DND-41 (cell line): ENCODE data around the gene NUFIP2.

Experiments
- ATAC-seq: fragments of 200-7000 bp; cut with Tn5 transposase; 3 replicates; pipeline ENCODE4 v1.9.1; 2021; ENCODE audit warnings: low read depth; ENCODE audit not compliant: insufficient read depth
- DNase-seq: peaks from one replicate; pipeline ENCODE4 v3.0.0-alpha.2; 2020
- H2AFZ ChIP-seq: 2 replicates; pipeline ENCODE4 v1.6.0; 2012; ENCODE audit warnings: low read depth, low read length
- H3K27ac ChIP-seq: 2 replicates; pipeline ENCODE4 v1.5.1; 2012; ENCODE audit warnings: low read length, inconsistent platforms
- H3K27me3 ChIP-seq: fragments of 200-600 bp; sonication (generic); 2 replicates; pipeline ENCODE4 v1.6.0; 2012; ENCODE audit warnings: low read length, mild to moderate bottlenecking, inconsistent platforms; ENCODE audit not compliant: insufficient read depth, poor library complexity
- H3K36me3 ChIP-seq: 2 replicates; pipeline ENCODE4 v1.5.1; 2012; ENCODE audit warnings: low read length, inconsistent platforms; ENCODE audit not compliant: insufficient read depth
- H3K4me1 ChIP-seq: 2 replicates; pipeline ENCODE4 v1.5.1; 2012; ENCODE audit warnings: mild to moderate bottlenecking, low read length; ENCODE audit not compliant: insufficient read depth
- H3K4me2 ChIP-seq: 2 replicates; pipeline ENCODE4 v1.6.0; 2012; ENCODE audit warnings: mild to moderate bottlenecking, moderate library complexity, low read length, inconsistent platforms; ENCODE audit not compliant: insufficient read depth
- H3K4me3 ChIP-seq, 2 experiments: fragments of 200-600 bp in 1 of 2; shearing (Covaris generic) in 1 of 2; 2 replicates each; pipeline ENCODE4 v1.5.1; 2012 to 2016; ENCODE audit warnings: inconsistent platforms in 2 of 2, low read length in 2 of 2, mild to moderate bottlenecking in 2 of 2, low read depth in 1 of 2, moderate library complexity in 1 of 2
- H3K79me2 ChIP-seq: 2 replicates; pipeline ENCODE4 v1.6.0; 2012; ENCODE audit warnings: low read length, inconsistent platforms; ENCODE audit not compliant: insufficient read depth
- H3K9ac ChIP-seq: 2 replicates; pipeline ENCODE4 v1.6.0; 2012; ENCODE audit warnings: low read depth, mild to moderate bottlenecking, inconsistent platforms, low read length, moderate library complexity
- H3K9me3 ChIP-seq: 2 replicates; pipeline ENCODE4 v1.5.1; 2012; ENCODE audit warnings: low read length, moderate library complexity, mild to moderate bottlenecking, inconsistent platforms; ENCODE audit not compliant: insufficient read depth, severe bottlenecking
- H4K20me1 ChIP-seq: 2 replicates; pipeline ENCODE4 v1.6.0; 2012; ENCODE audit warnings: low read length; ENCODE audit not compliant: insufficient read depth
- CTCF ChIP-seq: IDR thresholded peaks from 2 replicates; pipeline ENCODE4 v1.5.1; 2012; ENCODE audit warnings: borderline replicate concordance, low read length, moderate library complexity, mild to moderate bottlenecking; ENCODE audit not compliant: poor library complexity, severe bottlenecking; ENCODE audit errors: extremely low read depth
- EZH2 ChIP-seq: IDR thresholded peaks from 3 replicates; pipeline ENCODE4 v1.6.1; 2012; ENCODE audit warnings: borderline replicate concordance, low read depth, mild to moderate bottlenecking, moderate library complexity, low read length, inconsistent platforms; ENCODE audit not compliant: severe bottlenecking

The NUFIP2 gene

GRCh38 chr17:29216181-29216580 lies 77.8 kb downstream of the NUFIP2 start:
- no peak overlapping the region for H3K27ac ChIP-seq
- ATAC-seq (no peak), DNase-seq (no peak)
- no peaks in the 10 kb centered on the region for H3K4me1 ChIP-seq
- no peaks in the 10 kb centered on the region for H3K27me3 ChIP-seq
- no peak overlapping the region for H3K4me3 ChIP-seq
- H2AFZ ChIP-seq, result no peak overlapping the region
- no peaks in the 10 kb centered on the region for H3K79me2 ChIP-seq
- no peak overlapping the region for H3K4me2 ChIP-seq
- no peaks in the 10 kb centered on the region for H4K20me1 ChIP-seq
- no peak for TF ChIP-seq EZH2
- TF ChIP-seq CTCF, result no peak
- H3K9me3 ChIP-seq, result no peaks in the 10 kb centered on the region
- H3K9ac ChIP-seq, result no peak overlapping the region
- no peaks in the 10 kb centered on the region for H3K36me3 ChIP-seq

GRCh38 chr17:29215717-29216116 lies 78.2 kb downstream of the NUFIP2 start:
- TF ChIP-seq CTCF, result no peak
- TF ChIP-seq EZH2, result no peak
- no peak for DNase-seq
- H3K9me3 ChIP-seq, result no peaks in the 10 kb centered on the region
- H3K36me3 ChIP-seq, result no peaks in the 10 kb centered on the region
- H2AFZ ChIP-seq, result no peak overlapping the region
- no peaks in the 10 kb centered on the region for H3K27me3 ChIP-seq
- H4K20me1 ChIP-seq, result no peaks in the 10 kb centered on the region
- no peak overlapping the region for H3K4me3 ChIP-seq
- H3K27ac ChIP-seq, result no peak overlapping the region
- H3K9ac ChIP-seq, result no peak overlapping the region
- H3K4me2 ChIP-seq, result no peak overlapping the region
- no peaks in the 10 kb centered on the region for H3K79me2 ChIP-seq
- no peak for ATAC-seq
- no peaks in the 10 kb centered on the region for H3K4me1 ChIP-seq

GRCh38 chr17:29215174-29215573 lies 78.8 kb downstream of the NUFIP2 start:
- Histone ChIP-seq H3K27me3 (no peaks in the 10 kb centered on the region), H3K9me3 (no peaks in the 10 kb centered on the region), H3K9ac (no peak overlapping the region), H3K36me3 (no peaks in the 10 kb centered on the region), H3K79me2 (no peaks in the 10 kb centered on the region), H3K27ac (no peak overlapping the region), H3K4me1 (no peaks in the 10 kb centered on the region), H2AFZ (no peak overlapping the region), H3K4me2 (no peak overlapping the region), H4K20me1 (no peaks in the 10 kb centered on the region), H3K4me3 (no peak overlapping the region)
- TF ChIP-seq EZH2, result no peak
- TF ChIP-seq CTCF, result no peak
- DNase-seq (no peak), ATAC-seq (no peak)
